Activated CD4-positive, alpha-beta memory T cell treated with anti-CD3 and anti-CD28 coated beads, Interleukin-2, amount 10 ng/mL, durations not matched to agents 7 days and 5 days (primary cell): Measurements from ENCODE around the gene KAT5. TPM values are rescaled to one million over a fixed set of nuclear protein-coding genes. Genes with fewer than 3 reads are reported as not detected.
"Not testable (repeated sequence)": the region's sequence is repeated elsewhere in the genome, so short reads cannot be mapped to it uniquely, and the experiment has no call there.

Source experiments
- CTCF ChIA-PET: fragments of 350-600 bp; sonication (Branson Sonifier 250); formaldehyde crosslinking; loops from one replicate; lab custom pipeline; 2021; ENCODE audit warnings: antibody characterized with exemption, inconsistent platforms; lab: Charles Lee
- POLR2A ChIA-PET: fragments of 350-600 bp; sonication (Branson Sonifier 250); formaldehyde crosslinking; loops from one replicate; lab custom pipeline; 2021; ENCODE audit warnings: antibody characterized with exemption; lab: Charles Lee
- DNase-seq: peaks from one replicate; pipeline ENCODE4 v3.0.0-alpha.2; 2020
- H3K27ac Mint-ChIP-seq: one replicate; pipeline ENCODE4 v1.8.0; 2021; ENCODE audit warnings: mild to moderate bottlenecking, mixed read lengths
- H3K27me3 Mint-ChIP-seq: one replicate; pipeline ENCODE4 v1.8.0; 2021; ENCODE audit warnings: mixed read lengths
- H3K36me3 Mint-ChIP-seq: one replicate; pipeline ENCODE4 v1.8.0; 2021; ENCODE audit warnings: low read depth, mixed read lengths
- H3K4me1 Mint-ChIP-seq: one replicate; pipeline ENCODE4 v1.8.0; 2021; ENCODE audit warnings: mixed read lengths
- H3K4me3 Mint-ChIP-seq: one replicate; pipeline ENCODE4 v1.8.0; 2021; ENCODE audit warnings: mild to moderate bottlenecking, mixed read lengths
- H3K9me3 Mint-ChIP-seq: one replicate; pipeline ENCODE4 v1.8.0; 2021; ENCODE audit warnings: mixed read lengths
- total RNA-seq, 2 experiments: library from RNA; stranded (reverse); gene quantifications; one replicate each; pipeline ENCODE4 v1.2.3, GENCODE V29; 2021

KAT5 gene
- total RNA-seq, 2 experiments from 2014 or later: 62.6 to 63.0 TPM

- peaks cover 7% of the 10 kb centered on the region for H3K27me3 Mint-ChIP-seq
- no peak overlapping the region for H3K4me3 Mint-ChIP-seq
- peaks cover 4% of the 10 kb centered on the region for H3K4me1 Mint-ChIP-seq
- ChIA-PET POLR2A (interaction anchor here (0.9 kb wide), 1 partner anchor 15 kb away, joined by 5 read pairs; the partner anchor contains the start of gene KAT5), CTCF (interaction anchor here (0.6 to 1.5 kb wide), 7 partner anchors 11 to 283 kb away, joined by 3 to 6 read pairs (median 3); partner anchors contain the start of gene KAT5)
- no peak for DNase-seq
- H3K9me3 Mint-ChIP-seq: no peaks in the 10 kb centered on the region
- H3K27ac Mint-ChIP-seq: no peak overlapping the region
- H3K36me3 Mint-ChIP-seq: no peaks in the 10 kb centered on the region
Measured at GRCh38 chr11:65726660-65727059, 14.6 kb downstream of the KAT5 start.

- Mint-ChIP-seq H3K27me3 (peaks cover 14% of the 10 kb centered on the region), H3K27ac (no peak overlapping the region), H3K9me3 (no peaks in the 10 kb centered on the region), H3K36me3 (no peaks in the 10 kb centered on the region), H3K4me3 (no peak overlapping the region), H3K4me1 (no peaks in the 10 kb centered on the region)
- CTCF ChIA-PET: interaction anchor here (1.1 to 2.1 kb wide), 3 partner anchors 42 to 282 kb away, joined by 3 to 7 read pairs (median 6); no protein-coding TSS in a partner anchor
- POLR2A ChIA-PET: no interaction called here
- no peak for DNase-seq
Measured at GRCh38 chr11:65727865-65728264, 15.8 kb downstream of the KAT5 start.

- no peaks in the 10 kb centered on the region for H3K36me3 Mint-ChIP-seq
- H3K9me3 Mint-ChIP-seq: no peaks in the 10 kb centered on the region
- H3K4me1 Mint-ChIP-seq: no peaks in the 10 kb centered on the region
- no peak for DNase-seq
- ChIA-PET CTCF (no interaction called here), POLR2A (interaction anchor here (1.1 kb wide), 1 partner anchor 11 kb away, joined by 4 read pairs; the partner anchor contains the start of gene RNASEH2C)
- peaks cover 18% of the 10 kb centered on the region for H3K27me3 Mint-ChIP-seq
- no peak overlapping the region for H3K27ac Mint-ChIP-seq
- no peak overlapping the region for H3K4me3 Mint-ChIP-seq
Measured at GRCh38 chr11:65730461-65730860, 18.4 kb downstream of the KAT5 start.

- not testable (repeated sequence) for H3K4me1 Mint-ChIP-seq, H3K4me3 Mint-ChIP-seq, H3K9me3 Mint-ChIP-seq, DNase-seq, H3K27ac Mint-ChIP-seq, H3K36me3 Mint-ChIP-seq
- peaks cover 36% of the 10 kb centered on the region for H3K27me3 Mint-ChIP-seq
- CTCF ChIA-PET: interaction anchor here (1.7 kb wide), 1 partner anchor 45 kb away, joined by 5 read pairs; no protein-coding TSS in a partner anchor
- POLR2A ChIA-PET: interaction anchor here (0.6 kb wide), 1 partner anchor 12 kb away, joined by 3 read pairs; no protein-coding TSS in a partner anchor
Measured at GRCh38 chr11:65735111-65735510, 23.1 kb downstream of the KAT5 start.

GRCh38 chr11:65736810-65737209 lies 24.8 kb downstream of the KAT5 start:
- CTCF ChIA-PET: interaction anchor here (0.5 to 1.4 kb wide), 2 partner anchors 43 to 63 kb away, joined by 3 to 4 read pairs; no protein-coding TSS in a partner anchor
- H3K27me3 Mint-ChIP-seq: peaks cover 38% of the 10 kb centered on the region
- peaks cover 8% of the 10 kb centered on the region for H3K9me3 Mint-ChIP-seq

GRCh38 chr11:65739022-65739421 lies 27.0 kb downstream of the KAT5 start:
- CTCF ChIA-PET: interaction anchor here (1.2 to 1.3 kb wide), 2 partner anchors 41 to 78 kb away, joined by 3 to 5 read pairs; no protein-coding TSS in a partner anchor

More at GRCh38 chr11:65736810-65737209, 24.8 kb downstream of the KAT5 start:
- POLR2A ChIA-PET: no interaction called here
- Mint-ChIP-seq H3K36me3 (peaks cover 3% of the 10 kb centered on the region), H3K27ac (no peak overlapping the region), H3K4me3 (no peak overlapping the region), H3K4me1 (no peaks in the 10 kb centered on the region)
- no peak for DNase-seq

GRCh38 chr11:65741185-65741584 lies 29.1 kb downstream of the KAT5 start:
- Mint-ChIP-seq H3K9me3 (peaks cover 6% of the 10 kb centered on the region), H3K4me1 (no peaks in the 10 kb centered on the region), H3K27ac (no peak overlapping the region), H3K4me3 (no peak overlapping the region), H3K36me3 (peaks cover 3% of the 10 kb centered on the region), H3K27me3 (peaks cover 30% of the 10 kb centered on the region)
- DNase-seq: no peak
- ChIA-PET CTCF (interaction anchor here (1.1 kb wide), 1 partner anchor 14 kb away, joined by 3 read pairs; no protein-coding TSS in a partner anchor), POLR2A (no interaction called here)

More at GRCh38 chr11:65739022-65739421, 27.0 kb downstream of the KAT5 start:
- Mint-ChIP-seq H3K4me3 (no peak overlapping the region), H3K27ac (no peak overlapping the region), H3K27me3 (peaks cover 31% of the 10 kb centered on the region), H3K36me3 (peaks cover 3% of the 10 kb centered on the region), H3K4me1 (no peaks in the 10 kb centered on the region), H3K9me3 (peaks cover 8% of the 10 kb centered on the region)
- POLR2A ChIA-PET: no interaction called here
- DNase-seq: no peak

- ChIA-PET CTCF (no interaction called here), POLR2A (no interaction called here)
- Mint-ChIP-seq H3K27me3 (peaks cover 28% of the 10 kb centered on the region), H3K9me3 (peaks cover 2% of the 10 kb centered on the region), H3K4me3 (no peak overlapping the region), H3K36me3 (no peaks in the 10 kb centered on the region), H3K4me1 (peaks cover 2% of the 10 kb centered on the region), H3K27ac (no peak overlapping the region)
- no peak for DNase-seq
Measured at GRCh38 chr11:65742353-65742752, 30.3 kb downstream of the KAT5 start.

- ChIA-PET POLR2A (no interaction called here), CTCF (interaction anchor here (0.7 kb wide), 1 partner anchor 591 kb away, joined by 3 read pairs; no protein-coding TSS in a partner anchor)
Measured at GRCh38 chr11:65743681-65744025, 31.6 kb downstream of the KAT5 start.

GRCh38 chr11:65744026-65744698 lies 32.1 kb downstream of the KAT5 start:
- Mint-ChIP-seq H3K4me1 (peaks cover 2% of the 10 kb centered on the region), H3K4me3 (no peak overlapping the region), H3K27ac (no peak overlapping the region), H3K9me3 (no peaks in the 10 kb centered on the region), H3K36me3 (no peaks in the 10 kb centered on the region), H3K27me3 (peaks cover 31% of the 10 kb centered on the region)
- POLR2A ChIA-PET: no interaction called here
- CTCF ChIA-PET: interaction anchor here (0.6 to 1.0 kb wide), 4 partner anchors 10 to 301 kb away, joined by 3 read pairs; no protein-coding TSS in a partner anchor
- no peak for DNase-seq

More at GRCh38 chr11:65743681-65744025, 31.6 kb downstream of the KAT5 start:
- Mint-ChIP-seq H3K36me3 (no peaks in the 10 kb centered on the region), H3K4me1 (peaks cover 2% of the 10 kb centered on the region), H3K27ac (no peak overlapping the region), H3K9me3 (no peaks in the 10 kb centered on the region), H3K4me3 (no peak overlapping the region), H3K27me3 (peaks cover 31% of the 10 kb centered on the region)
- no peak for DNase-seq

- peaks cover 2% of the 10 kb centered on the region for H3K4me1 Mint-ChIP-seq
- H3K27me3 Mint-ChIP-seq: peaks cover 36% of the 10 kb centered on the region
- no peak overlapping the region for H3K4me3 Mint-ChIP-seq
- CTCF ChIA-PET: interaction anchor here (0.6 to 1.0 kb wide), 4 partner anchors 9 to 300 kb away, joined by 3 read pairs; no protein-coding TSS in a partner anchor
- POLR2A ChIA-PET: no interaction called here
- no peak overlapping the region for H3K27ac Mint-ChIP-seq
- DNase-seq: no peak
- H3K9me3 Mint-ChIP-seq: no peaks in the 10 kb centered on the region
- H3K36me3 Mint-ChIP-seq: no peaks in the 10 kb centered on the region
Measured at GRCh38 chr11:65744699-65745042, 32.6 kb downstream of the KAT5 start.

- CTCF ChIA-PET: interaction anchor here (0.6 to 1.0 kb wide), 4 partner anchors 9 to 300 kb away, joined by 3 read pairs; no protein-coding TSS in a partner anchor
Measured at GRCh38 chr11:65745049-65745448, 33.0 kb downstream of the KAT5 start.

GRCh38 chr11:65762169-65762568 lies 50.1 kb downstream of the KAT5 start:
- H3K36me3 Mint-ChIP-seq, DNase-seq, H3K27ac Mint-ChIP-seq, H3K4me3 Mint-ChIP-seq, POLR2A ChIA-PET, H3K4me1 Mint-ChIP-seq, H3K9me3 Mint-ChIP-seq: not testable (repeated sequence)
- H3K27me3 Mint-ChIP-seq: peaks cover 21% of the 10 kb centered on the region
- CTCF ChIA-PET: interaction anchor here (1.1 to 1.8 kb wide), 2 partner anchors 7 to 18 kb away, joined by 6 read pairs; no protein-coding TSS in a partner anchor

More at GRCh38 chr11:65745049-65745448, 33.0 kb downstream of the KAT5 start:
- H3K4me1 Mint-ChIP-seq: peaks cover 2% of the 10 kb centered on the region
- H3K27me3 Mint-ChIP-seq: peaks cover 39% of the 10 kb centered on the region
- no peaks in the 10 kb centered on the region for H3K36me3 Mint-ChIP-seq
- no peak for DNase-seq
- no peak overlapping the region for H3K4me3 Mint-ChIP-seq
- no peaks in the 10 kb centered on the region for H3K9me3 Mint-ChIP-seq
- no peak overlapping the region for H3K27ac Mint-ChIP-seq
- POLR2A ChIA-PET: no interaction called here
